Measurements from ENCODE around the gene FCHO2.

FCHO2 gene

GRCh38 chr5:73135429-73136054 is 179.7 kb downstream of the FCHO2 start:
- peaks cover 23% of the 10 kb centered on the region for H3K4me1 ChIP-seq (ENCODE audit: insufficient read depth, low read length)

GRCh38 chr5:73136055-73136562 is 180.3 kb downstream of the FCHO2 start:
- no peaks in the 10 kb centered on the region; the same call in 1 of the 2 replicates for H3K36me3 ChIP-seq (ENCODE audit: insufficient read depth, low read length)
- peaks cover 23% of the 10 kb centered on the region for H3K4me1 ChIP-seq (ENCODE audit: insufficient read depth, low read length)
- H3K9me3 ChIP-seq (ENCODE audit: control insufficient read depth, insufficient read depth, low read length), result no peaks in the 10 kb centered on the region
- no peak overlapping the region for H3K9ac ChIP-seq (ENCODE audit: low read depth, low read length)

More at GRCh38 chr5:73135429-73136054, 179.7 kb downstream of the FCHO2 start:
- Histone ChIP-seq H3K36me3 (ENCODE audit: insufficient read depth, low read length) (no peaks in the 10 kb centered on the region; the same call in 1 of the 2 replicates), H3K9me3 (ENCODE audit: control insufficient read depth, insufficient read depth, low read length) (no peaks in the 10 kb centered on the region), H3K9ac (ENCODE audit: low read depth, low read length) (no peak overlapping the region)

- no peaks in the 10 kb centered on the region; the same call in 1 of the 2 replicates for H3K36me3 ChIP-seq (ENCODE audit: insufficient read depth, low read length)
- H3K9me3 ChIP-seq (ENCODE audit: control insufficient read depth, insufficient read depth, low read length), result no peaks in the 10 kb centered on the region
- no peak overlapping the region for H3K9ac ChIP-seq (ENCODE audit: low read depth, low read length)
- H3K4me1 ChIP-seq (ENCODE audit: insufficient read depth, low read length), result peaks cover 23% of the 10 kb centered on the region
These were observed 182.0 kb downstream of the FCHO2 start for GRCh38 chr5:73137563-73138530.

DNA sequence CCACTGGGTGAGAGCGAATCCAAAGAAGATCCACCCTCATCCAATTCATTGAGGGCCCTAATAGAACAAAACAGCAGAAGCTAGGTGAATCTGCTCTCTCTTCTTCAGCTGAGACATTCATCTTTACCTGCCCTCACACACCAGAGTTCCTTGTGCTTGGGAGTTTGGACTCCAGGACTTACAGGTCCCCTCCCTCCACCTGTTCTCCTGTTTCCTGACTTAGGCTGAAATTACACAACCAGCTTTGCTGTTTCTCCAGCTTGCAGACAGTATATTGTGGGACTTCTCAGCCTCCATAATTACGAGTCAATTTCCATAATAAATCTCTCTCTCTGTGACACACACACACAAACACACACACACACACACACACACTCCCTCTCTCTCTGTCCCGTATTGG is 183.6 kb downstream of the FCHO2 start:
- Histone ChIP-seq H3K9me3 (ENCODE audit: control insufficient read depth, insufficient read depth, low read length) (no peaks in the 10 kb centered on the region), H3K36me3 (ENCODE audit: insufficient read depth, low read length) (no peaks in the 10 kb centered on the region; the same call in 1 of the 2 replicates), H3K9ac (ENCODE audit: low read depth, low read length) (no peak overlapping the region), H3K4me1 (ENCODE audit: insufficient read depth, low read length) (peaks cover 23% of the 10 kb centered on the region)
